ENCODE data around the gene PDE3B. TPM values are rescaled to one million over a fixed set of nuclear protein-coding genes. Genes with fewer than 3 reads are reported as not detected.

The PDE3B gene
- total and polyA plus RNA-seq, 2 of the 4 experiments (the other 2 are of a cell fraction) = 0.21 to 1.3 TPM

- DNase-seq (peak; percentile 82), ATAC-seq (ENCODE audit: low read depth) (peak; percentile 85)
- Histone ChIP-seq H3K27me3 (ENCODE audit: control insufficient read depth, insufficient read depth, low read length) (no peaks in the 10 kb centered on the region; the same call in 1 of the 2 replicates), H3K18ac (ENCODE audit: low read depth, low read length) (no peak overlapping the region), H3K4ac (ENCODE audit: low read depth, low read length) (peak overlapping the region; percentile 47; the same call in 1 of the 2 replicates), H3K36me3 (ENCODE audit: control insufficient read depth, insufficient read depth, low read length) (no peaks in the 10 kb centered on the region), H3K4me2 (ENCODE audit: low read depth, low read length) (peak overlapping the region; percentile 88), H3K9ac (ENCODE audit: low read depth, low read length) (peak overlapping the region; percentile 45), H3K4me1 (ENCODE audit: control insufficient read depth, insufficient read depth, low read length) (peaks cover 3% of the 10 kb centered on the region; the same call in 1 of the 2 replicates), H3K27ac (ENCODE audit: insufficient read depth, low read length) (peak overlapping the region; percentile 6), H3K23ac (ENCODE audit: low read depth, low read length) (peak overlapping the region; percentile 84), H2BK5ac (ENCODE audit: low read depth, low read length, poor library complexity, severe bottlenecking) (no peak overlapping the region), H3K79me1 (ENCODE audit: low read depth in 1 of 2, low read length in 2 of 2) (peaks cover 0 to 7% of the 10 kb centered on the region in 2 experiments; a peak in 2 of 4 replicates), H2AFZ (replicated peaks; ENCODE audit: low read length, poor library complexity) (peak overlapping the region; percentile 90), H4K5ac (ENCODE audit: low read depth, low read length) (no peak overlapping the region), H2BK15ac (ENCODE audit: low read depth, low read length) (no peak overlapping the region), H3K9me1 (ENCODE audit: insufficient read depth, low read length) (no peaks in the 10 kb centered on the region; the same call in 1 of the 2 replicates), H3K9me3 (ENCODE audit: control insufficient read depth, insufficient read depth, low read length) (no peaks in the 10 kb centered on the region), H2BK20ac (ENCODE audit: low read depth, low read length) (no peak overlapping the region), H3K14ac (replicated peaks; ENCODE audit: low read depth, low read length) (no peak overlapping the region), H2AK9ac (replicated peaks; ENCODE audit: low read depth, low read length, poor library complexity) (peak overlapping the region; percentile 22), H4K91ac (ENCODE audit: insufficient read depth, low read depth, low read length) (no peak overlapping the region), H3K4me3 (ENCODE audit: insufficient read depth, low read depth, low read length) (peak overlapping the region; percentile 77), H4K8ac (ENCODE audit: low read depth in 2 of 2, low read length in 2 of 2) (peak overlapping the region in 1 of 2 experiments; percentile 77; a peak in 1 of 4 replicates), H4K20me1 (ENCODE audit: insufficient read depth, low read length) (no peaks in the 10 kb centered on the region), H3K56ac (ENCODE audit: extremely low read depth, insufficient read depth, low read length) (no peak overlapping the region; the same call in 1 of the 2 replicates), H2BK120ac (ENCODE audit: low read depth, low read length) (no peak overlapping the region), H2AK5ac (ENCODE audit: low read depth, low read length) (no peak overlapping the region)
- dilution Hi-C loops (cut with HindIII; ENCODE audit: low sequenced_read_pairs, unreplicated experiment) (no loop called here), in situ Hi-C loops (cut with MboI; ENCODE audit: low sequenced_read_pairs) (loop anchor here (25.0 kb wide), 1 partner anchor 629 kb away; no protein-coding TSS in a partner anchor), intact Hi-C loops (cut with micrococcal nuclease) (loop anchor here (1.0 kb wide), 1 partner anchor 371 kb away; the partner anchor contains the start of gene PSMA1)
- TF ChIP-seq FOS (IDR thresholded peaks at IDR 0.05; ENCODE audit: low read depth, low read length) = peak; percentile 42; the same call in 1 of the 2 replicates
- TF ChIP-seq NFE2L2 (IDR thresholded peaks at IDR 0.05; ENCODE audit: low read depth, low read length) = no peak
- TF ChIP-seq CTCF (conservative IDR thresholded peaks at IDR 0.05; ENCODE audit: low read depth, low read length) = no peak
- TF ChIP-seq RCOR1 (IDR thresholded peaks at IDR 0.05; ENCODE audit: insufficient replicate concordance, low read length) = no peak
- TF ChIP-seq CEBPB (IDR thresholded peaks at IDR 0.05; ENCODE audit: low read depth, low read length) = no peak
- TF ChIP-seq SMC3 (IDR thresholded peaks at IDR 0.05; ENCODE audit: low read depth, low read length) = no peak
- no peak for TF ChIP-seq USF2 (IDR thresholded peaks at IDR 0.05; ENCODE audit: low read depth, low read length)
- TF ChIP-seq MAFK (IDR thresholded peaks at IDR 0.05; ENCODE audit: low read depth, low read length) = no peak
- no peak; the same call in 1 of the 2 replicates for TF ChIP-seq MXI1 (IDR thresholded peaks at IDR 0.05; ENCODE audit: borderline replicate concordance, low read depth, low read length)
- peak; percentile 91 for TF ChIP-seq MAZ (IDR thresholded peaks at IDR 0.05; ENCODE audit: borderline replicate concordance, low read depth, low read length)
- TF ChIP-seq BHLHE40 (IDR thresholded peaks at IDR 0.05; ENCODE audit: low read depth, low read length) = peak; percentile 7; the same call in 1 of the 2 replicates
- no peak for TF ChIP-seq RAD21 (IDR thresholded peaks at IDR 0.05; ENCODE audit: low read length)
- ChIA-PET POLR2A (ENCODE audit: unreplicated experiment) (interaction anchor here (0.7 kb wide), 1 partner anchor 315 kb away, joined by 3 read pairs; no protein-coding TSS in a partner anchor), CTCF (interaction anchor here (0.8 to 1.1 kb wide), 2 partner anchors 17 to 162 kb away, joined by 3 to 11 read pairs; no protein-coding TSS in a partner anchor)
- no TSS peak for BruUV-seq (replicated peaks)
- 0% methylated on average over 30 of the region's 67 CpGs; no CpG with 5 or more reads in 1 of the 2 experiments for WGBS, 2 experiments (ENCODE audit: extremely low coverage in 2 of 2, insufficient read length in 1 of 2)
These were observed 247.8 kb downstream of the PDE3B start for GRCh38 chr11:14891143-14892035.

Measured in IMR-90 (cell line).